ENCODE results near the gene FBXO3. TPM values are rescaled to one million over a fixed set of nuclear protein-coding genes. Genes with fewer than 3 reads are reported as not detected.

The FBXO3 gene
- total and polyA plus RNA-seq, 9 of the 15 experiments (the other 6 are each of a cell fraction or from before 2014, with no cell fraction given): 11.6 to 59.3 (median 29.2) TPM

DNA sequence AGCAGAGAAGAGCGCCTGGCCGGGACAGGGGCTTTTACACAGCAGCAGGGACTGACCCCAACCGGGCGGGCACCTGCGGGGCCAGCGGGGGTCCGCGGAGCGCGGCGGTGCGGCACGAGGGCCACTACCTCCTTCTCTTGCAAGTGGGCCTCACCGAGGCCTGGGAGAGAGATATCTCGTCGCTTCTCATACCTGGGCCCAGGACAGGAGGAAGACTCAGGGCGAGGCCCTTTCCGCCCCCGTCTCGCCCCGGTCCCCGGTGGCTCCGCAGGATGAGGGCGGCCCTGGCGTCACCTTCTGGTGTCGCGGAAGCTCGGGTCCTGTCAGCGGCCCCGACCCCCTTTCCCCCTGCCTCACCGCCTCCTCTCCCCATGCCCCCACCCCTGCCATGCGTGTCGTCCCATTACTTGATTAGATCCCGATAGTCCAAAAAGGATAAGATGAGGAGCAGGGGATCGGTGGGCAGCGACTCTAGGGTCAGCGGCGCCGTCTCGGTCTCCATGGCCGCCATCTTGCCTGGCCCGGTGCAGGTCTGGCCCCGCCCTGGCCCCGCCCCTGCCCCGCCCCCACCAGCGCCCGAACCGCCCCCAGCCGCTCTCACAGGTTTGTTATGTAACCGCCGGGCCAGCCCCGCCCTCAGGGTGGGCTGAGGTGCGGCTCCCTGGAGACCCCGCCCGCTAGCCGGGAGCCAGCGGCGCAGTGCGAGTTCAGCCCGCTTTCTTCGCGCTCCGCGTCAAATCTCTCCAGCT lies at the start of gene FBXO3 (continued):
- TF ChIP-seq, protein P1, sequence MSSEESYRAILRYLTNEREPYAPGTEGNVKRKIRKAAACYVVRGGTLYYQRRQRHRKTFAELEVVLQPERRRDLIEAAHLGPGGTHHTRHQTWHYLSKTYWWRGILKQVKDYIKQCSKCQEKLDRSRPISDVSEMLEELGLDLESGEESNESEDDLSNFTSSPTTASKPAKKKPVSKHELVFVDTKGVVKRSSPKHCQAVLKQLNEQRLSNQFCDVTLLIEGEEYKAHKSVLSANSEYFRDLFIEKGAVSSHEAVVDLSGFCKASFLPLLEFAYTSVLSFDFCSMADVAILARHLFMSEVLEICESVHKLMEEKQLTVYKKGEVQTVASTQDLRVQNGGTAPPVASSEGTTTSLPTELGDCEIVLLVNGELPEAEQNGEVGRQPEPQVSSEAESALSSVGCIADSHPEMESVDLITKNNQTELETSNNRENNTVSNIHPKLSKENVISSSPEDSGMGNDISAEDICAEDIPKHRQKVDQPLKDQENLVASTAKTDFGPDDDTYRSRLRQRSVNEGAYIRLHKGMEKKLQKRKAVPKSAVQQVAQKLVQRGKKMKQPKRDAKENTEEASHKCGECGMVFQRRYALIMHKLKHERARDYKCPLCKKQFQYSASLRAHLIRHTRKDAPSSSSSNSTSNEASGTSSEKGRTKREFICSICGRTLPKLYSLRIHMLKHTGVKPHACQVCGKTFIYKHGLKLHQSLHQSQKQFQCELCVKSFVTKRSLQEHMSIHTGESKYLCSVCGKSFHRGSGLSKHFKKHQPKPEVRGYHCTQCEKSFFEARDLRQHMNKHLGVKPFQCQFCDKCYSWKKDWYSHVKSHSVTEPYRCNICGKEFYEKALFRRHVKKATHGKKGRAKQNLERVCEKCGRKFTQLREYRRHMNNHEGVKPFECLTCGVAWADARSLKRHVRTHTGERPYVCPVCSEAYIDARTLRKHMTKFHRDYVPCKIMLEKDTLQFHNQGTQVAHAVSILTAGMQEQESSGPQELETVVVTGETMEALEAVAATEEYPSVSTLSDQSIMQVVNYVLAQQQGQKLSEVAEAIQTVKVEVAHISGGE (CRISPR knock-in tag; IDR thresholded peaks at IDR 0.05): no peak
- 0 out of 2 replicates have a peak, but pooled peaks have one; percentile 4 for TF ChIP-seq BMI1 (IDR thresholded peaks at IDR 0.05; ENCODE audit: low read length)
- TF ChIP-seq CREBBP (IDR thresholded peaks at IDR 0.05; ENCODE audit: low read depth, low read length): no peak
- no peak for TF ChIP-seq FOXA1 (IDR thresholded peaks at IDR 0.05; ENCODE audit: borderline replicate concordance)
- no peak for TF ChIP-seq FUS (optimal IDR thresholded peaks at IDR 0.05; ENCODE audit: low read depth, low read length)
- TF ChIP-seq, protein P2, sequence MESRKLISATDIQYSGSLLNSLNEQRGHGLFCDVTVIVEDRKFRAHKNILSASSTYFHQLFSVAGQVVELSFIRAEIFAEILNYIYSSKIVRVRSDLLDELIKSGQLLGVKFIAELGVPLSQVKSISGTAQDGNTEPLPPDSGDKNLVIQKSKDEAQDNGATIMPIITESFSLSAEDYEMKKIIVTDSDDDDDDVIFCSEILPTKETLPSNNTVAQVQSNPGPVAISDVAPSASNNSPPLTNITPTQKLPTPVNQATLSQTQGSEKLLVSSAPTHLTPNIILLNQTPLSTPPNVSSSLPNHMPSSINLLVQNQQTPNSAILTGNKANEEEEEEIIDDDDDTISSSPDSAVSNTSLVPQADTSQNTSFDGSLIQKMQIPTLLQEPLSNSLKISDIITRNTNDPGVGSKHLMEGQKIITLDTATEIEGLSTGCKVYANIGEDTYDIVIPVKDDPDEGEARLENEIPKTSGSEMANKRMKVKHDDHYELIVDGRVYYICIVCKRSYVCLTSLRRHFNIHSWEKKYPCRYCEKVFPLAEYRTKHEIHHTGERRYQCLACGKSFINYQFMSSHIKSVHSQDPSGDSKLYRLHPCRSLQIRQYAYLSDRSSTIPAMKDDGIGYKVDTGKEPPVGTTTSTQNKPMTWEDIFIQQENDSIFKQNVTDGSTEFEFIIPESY (CRISPR knock-in tag; IDR thresholded peaks at IDR 0.05): no peak
- TF ChIP-seq ZNF583 (CRISPR knock-in tag; IDR thresholded peaks at IDR 0.05): no peak
- TF ChIP-seq ZNF41 (CRISPR knock-in tag; conservative IDR thresholded peaks at IDR 0.05): no peak
- peak; percentile 25; the same call in 1 of the 2 replicates for TF ChIP-seq DIDO1 (tag; IDR thresholded peaks at IDR 0.05; ENCODE audit: low read depth)
- TF ChIP-seq KDM4B (IDR thresholded peaks at IDR 0.05; ENCODE audit: borderline replicate concordance in 2 of 2, low read depth in 1 of 2): no peak; a peak in 1 of 4 replicates
- TF ChIP-seq TAF9B (IDR thresholded peaks at IDR 0.05; ENCODE audit: partially characterized antibody): peak; percentile 28
- TF ChIP-seq, protein P3, sequence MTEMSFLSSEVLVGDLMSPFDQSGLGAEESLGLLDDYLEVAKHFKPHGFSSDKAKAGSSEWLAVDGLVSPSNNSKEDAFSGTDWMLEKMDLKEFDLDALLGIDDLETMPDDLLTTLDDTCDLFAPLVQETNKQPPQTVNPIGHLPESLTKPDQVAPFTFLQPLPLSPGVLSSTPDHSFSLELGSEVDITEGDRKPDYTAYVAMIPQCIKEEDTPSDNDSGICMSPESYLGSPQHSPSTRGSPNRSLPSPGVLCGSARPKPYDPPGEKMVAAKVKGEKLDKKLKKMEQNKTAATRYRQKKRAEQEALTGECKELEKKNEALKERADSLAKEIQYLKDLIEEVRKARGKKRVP (CRISPR knock-in tag; IDR thresholded peaks at IDR 0.05): no peak
- no peak for TF ChIP-seq ZNF507 (tag; conservative IDR thresholded peaks at IDR 0.05)
- no peak for TF ChIP-seq TCFL5 (CRISPR knock-in tag; conservative IDR thresholded peaks at IDR 0.05)
- TF ChIP-seq ZZZ3 (IDR thresholded peaks at IDR 0.05): no peak
- TF ChIP-seq TCF3 (CRISPR knock-in tag; IDR thresholded peaks at IDR 0.05): no peak
- no peak for TF ChIP-seq PRMT5 (CRISPR knock-in tag; IDR thresholded peaks at IDR 0.05)
- TF ChIP-seq, protein P4, sequence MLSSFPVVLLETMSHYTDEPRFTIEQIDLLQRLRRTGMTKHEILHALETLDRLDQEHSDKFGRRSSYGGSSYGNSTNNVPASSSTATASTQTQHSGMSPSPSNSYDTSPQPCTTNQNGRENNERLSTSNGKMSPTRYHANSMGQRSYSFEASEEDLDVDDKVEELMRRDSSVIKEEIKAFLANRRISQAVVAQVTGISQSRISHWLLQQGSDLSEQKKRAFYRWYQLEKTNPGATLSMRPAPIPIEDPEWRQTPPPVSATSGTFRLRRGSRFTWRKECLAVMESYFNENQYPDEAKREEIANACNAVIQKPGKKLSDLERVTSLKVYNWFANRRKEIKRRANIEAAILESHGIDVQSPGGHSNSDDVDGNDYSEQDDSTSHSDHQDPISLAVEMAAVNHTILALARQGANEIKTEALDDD (IDR thresholded peaks at IDR 0.05): no peak
- peak; percentile 26; the same call in 1 of the 2 replicates for TF ChIP-seq NFIC (IDR thresholded peaks at IDR 0.05)
- TF ChIP-seq SAFB2 (IDR thresholded peaks at IDR 0.05; ENCODE audit: borderline replicate concordance, low read depth, low read length, severe bottlenecking): no peak
- TF ChIP-seq ZNF354B (CRISPR knock-in tag; IDR thresholded peaks at IDR 0.05): no peak
- TF ChIP-seq SMARCC2 (IDR thresholded peaks at IDR 0.05; ENCODE audit: low read depth): no peak
